ENCODE results near the gene SIM1. TPM values are rescaled to one million over a fixed set of nuclear protein-coding genes. Genes with fewer than 3 reads are reported as not detected.

Gene SIM1
- total and polyA plus RNA-seq, 4 donors: under 0.01 TPM; not detected in 3

- H3K9me3 ChIP-seq (ENCODE audit: control insufficient read depth in 4 of 4, low read length in 3 of 4): peaks cover 0 to 12% (median 3%) of the 10 kb centered on the region in 4 donors
- no peak overlapping the region for H3K9ac ChIP-seq (ENCODE audit: low read depth in 1 of 2, low read length in 2 of 2)
- DNase-seq (ENCODE audit: low spot score): no peak
- peaks cover 3 to 19% (median 5%) of the 10 kb centered on the region in 4 donors for H3K4me1 ChIP-seq (ENCODE audit: control insufficient read depth in 4 of 4, insufficient read depth in 4 of 4, low read length in 3 of 4)
- TF ChIP-seq CTCF (IDR thresholded peaks at IDR 0.05; ENCODE audit: low read depth, low read length, missing input control): no peak
- TF ChIP-seq FOXA2 (IDR thresholded peaks at IDR 0.05): no peak
- no peak for TF ChIP-seq HNF4G (IDR thresholded peaks at IDR 0.05)
- no peak for TF ChIP-seq SP1 (IDR thresholded peaks at IDR 0.05)
- TF ChIP-seq GABPA (IDR thresholded peaks at IDR 0.05 in 1 of 2, conservative IDR thresholded peaks at IDR 0.05 in 1 of 2): no peak
- H3K27me3 ChIP-seq (ENCODE audit: control insufficient read depth in 4 of 4, insufficient read depth in 4 of 4, low read length in 3 of 4): peaks cover 6 to 65% (median 25%) of the 10 kb centered on the region in 4 donors
- H3K27ac ChIP-seq (ENCODE audit: low read depth in 1 of 2, low read length in 2 of 2): no peak overlapping the region
- no peak overlapping the region for H3K4me3 ChIP-seq (ENCODE audit: low read depth in 1 of 3, low read length in 3 of 3)
- no peaks in the 10 kb centered on the region for H3K36me3 ChIP-seq (ENCODE audit: control insufficient read depth in 4 of 4, insufficient read depth in 3 of 4, low read depth in 1 of 4, low read length in 3 of 4)
- 15% methylated on average over 24 of the region's 24 CpGs for WGBS
Observed at GRCh38 chr6:100463630-100464161, 1.0 kb downstream of the SIM1 start.

GRCh38 chr6:100462706-100463629 is 1.8 kb downstream of the SIM1 start:
- WGBS: 23% methylated on average over 13 of the region's 13 CpGs
- H3K9ac ChIP-seq (ENCODE audit: low read depth in 1 of 2, low read length in 2 of 2): no peak overlapping the region
- peaks cover 5 to 25% (median 9%) of the 10 kb centered on the region in 4 donors for H3K4me1 ChIP-seq (ENCODE audit: control insufficient read depth in 4 of 4, insufficient read depth in 4 of 4, low read length in 3 of 4)
- H3K27me3 ChIP-seq (ENCODE audit: control insufficient read depth in 4 of 4, insufficient read depth in 4 of 4, low read length in 3 of 4): peaks cover 6 to 70% (median 29%) of the 10 kb centered on the region in 4 donors
- DNase-seq (ENCODE audit: low spot score): no peak
- peaks cover 0 to 12% (median 3%) of the 10 kb centered on the region in 4 donors for H3K9me3 ChIP-seq (ENCODE audit: control insufficient read depth in 4 of 4, low read length in 3 of 4)
- H3K4me3 ChIP-seq (ENCODE audit: low read depth in 1 of 3, low read length in 3 of 3): no peak overlapping the region
- H3K36me3 ChIP-seq (ENCODE audit: control insufficient read depth in 4 of 4, insufficient read depth in 3 of 4, low read depth in 1 of 4, low read length in 3 of 4): no peaks in the 10 kb centered on the region
- no peak for TF ChIP-seq SP1 (IDR thresholded peaks at IDR 0.05)
- TF ChIP-seq HNF4G (IDR thresholded peaks at IDR 0.05): no peak
- no peak for TF ChIP-seq RXRA (IDR thresholded peaks at IDR 0.05)
- TF ChIP-seq GABPA (IDR thresholded peaks at IDR 0.05 in 1 of 2, conservative IDR thresholded peaks at IDR 0.05 in 1 of 2): no peak
- no peak for TF ChIP-seq ZBTB33 (IDR thresholded peaks at IDR 0.05)
- no peak for TF ChIP-seq HNF4A (conservative IDR thresholded peaks at IDR 0.05)
- TF ChIP-seq CTCF (IDR thresholded peaks at IDR 0.05; ENCODE audit: low read depth, low read length, missing input control): no peak
- TF ChIP-seq JUND (IDR thresholded peaks at IDR 0.05): no peak
- no peak for TF ChIP-seq NR2F2 (IDR thresholded peaks at IDR 0.05)
- no peak for TF ChIP-seq EGR1 (IDR thresholded peaks at IDR 0.05; ENCODE audit: low read depth in 2 of 2)
- no peak for TF ChIP-seq YY1 (IDR thresholded peaks at IDR 0.05)
- TF ChIP-seq RAD21 (IDR thresholded peaks at IDR 0.05): no peak
- TF ChIP-seq FOXA2 (IDR thresholded peaks at IDR 0.05): no peak
- TF ChIP-seq MAX (IDR thresholded peaks at IDR 0.05): no peak
- H3K27ac ChIP-seq (ENCODE audit: low read depth in 1 of 2, low read length in 2 of 2): no peak overlapping the region

All from liver (tissue), 9 donors.